Epithelial cell of esophagus (primary cell): ENCODE results near the gene LIN28B.
"Not testable (repeated sequence)": the region's sequence is repeated elsewhere in the genome, so short reads cannot be mapped to it uniquely, and the experiment has no call there.

Experiments used
- DNase-seq: peaks from one replicate; pipeline ENCODE4 v3.0.0; 2010; ENCODE audit warnings: low read depth
- H3K4me3 ChIP-seq: 2 replicates; pipeline ENCODE4 v1.5.1; 2011; ENCODE audit warnings: mild to moderate bottlenecking, low read length, control low read depth
- TF ChIP-seq, protein P1 (sequence below): IDR thresholded peaks from 2 replicates; pipeline ENCODE4 v1.5.1; 2011; ENCODE audit warnings: low read depth, mild to moderate bottlenecking, low read length, control low read depth, inconsistent platforms; ENCODE audit not compliant: insufficient read depth; ENCODE audit errors: missing control alignments

The LIN28B gene

GRCh38 chr6:104983296-104983695, 26.4 kb downstream of the LIN28B start:
- DNase-seq: no peak
- no peak overlapping the region for H3K4me3 ChIP-seq
- TF ChIP-seq, protein P1, sequence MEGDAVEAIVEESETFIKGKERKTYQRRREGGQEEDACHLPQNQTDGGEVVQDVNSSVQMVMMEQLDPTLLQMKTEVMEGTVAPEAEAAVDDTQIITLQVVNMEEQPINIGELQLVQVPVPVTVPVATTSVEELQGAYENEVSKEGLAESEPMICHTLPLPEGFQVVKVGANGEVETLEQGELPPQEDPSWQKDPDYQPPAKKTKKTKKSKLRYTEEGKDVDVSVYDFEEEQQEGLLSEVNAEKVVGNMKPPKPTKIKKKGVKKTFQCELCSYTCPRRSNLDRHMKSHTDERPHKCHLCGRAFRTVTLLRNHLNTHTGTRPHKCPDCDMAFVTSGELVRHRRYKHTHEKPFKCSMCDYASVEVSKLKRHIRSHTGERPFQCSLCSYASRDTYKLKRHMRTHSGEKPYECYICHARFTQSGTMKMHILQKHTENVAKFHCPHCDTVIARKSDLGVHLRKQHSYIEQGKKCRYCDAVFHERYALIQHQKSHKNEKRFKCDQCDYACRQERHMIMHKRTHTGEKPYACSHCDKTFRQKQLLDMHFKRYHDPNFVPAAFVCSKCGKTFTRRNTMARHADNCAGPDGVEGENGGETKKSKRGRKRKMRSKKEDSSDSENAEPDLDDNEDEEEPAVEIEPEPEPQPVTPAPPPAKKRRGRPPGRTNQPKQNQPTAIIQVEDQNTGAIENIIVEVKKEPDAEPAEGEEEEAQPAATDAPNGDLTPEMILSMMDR: no peak

DNA sequence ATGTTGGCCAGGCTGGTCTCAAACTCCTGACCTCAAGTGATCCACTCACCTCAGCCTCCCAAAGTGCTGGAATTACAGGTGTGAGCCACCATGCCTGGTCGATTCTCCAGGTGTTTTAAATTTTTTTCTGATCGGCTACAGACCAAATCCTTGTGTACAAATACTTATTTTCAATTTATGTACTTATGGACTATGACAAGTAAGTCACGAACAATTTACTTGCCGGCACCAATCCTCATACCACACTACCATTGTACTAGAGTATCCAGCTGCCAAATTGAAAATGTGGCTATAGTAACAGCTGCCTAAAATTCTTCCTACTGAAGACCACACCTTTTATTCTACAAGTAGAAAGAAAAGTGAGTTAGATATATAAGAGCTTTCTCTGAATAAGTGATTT, 26.9 kb downstream of the LIN28B start:
- DNase-seq: no peak
- no peak overlapping the region for H3K4me3 ChIP-seq
- TF ChIP-seq, protein P1: no peak

DNA sequence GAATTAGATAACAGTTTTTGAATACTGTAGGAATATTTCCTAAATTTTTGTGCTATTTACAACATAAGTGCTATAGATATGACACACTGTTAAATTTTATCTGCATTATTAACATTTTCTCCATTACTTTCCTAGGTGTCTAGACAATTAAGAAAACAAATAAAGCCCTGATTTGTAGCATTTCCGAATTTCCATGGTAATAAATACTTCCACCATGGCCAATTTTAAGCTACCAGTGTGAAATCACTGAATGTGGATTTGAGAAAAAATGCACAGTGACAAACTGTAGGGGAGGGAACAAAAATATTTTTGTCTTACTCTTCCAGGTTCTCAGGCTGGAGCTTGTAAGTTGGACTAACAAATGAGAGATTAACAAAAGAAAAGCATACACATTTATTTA, 27.9 kb downstream of the LIN28B start:
- H3K4me3 ChIP-seq: no peak overlapping the region
- TF ChIP-seq, protein P1: no peak
- no peak for DNase-seq

DNA sequence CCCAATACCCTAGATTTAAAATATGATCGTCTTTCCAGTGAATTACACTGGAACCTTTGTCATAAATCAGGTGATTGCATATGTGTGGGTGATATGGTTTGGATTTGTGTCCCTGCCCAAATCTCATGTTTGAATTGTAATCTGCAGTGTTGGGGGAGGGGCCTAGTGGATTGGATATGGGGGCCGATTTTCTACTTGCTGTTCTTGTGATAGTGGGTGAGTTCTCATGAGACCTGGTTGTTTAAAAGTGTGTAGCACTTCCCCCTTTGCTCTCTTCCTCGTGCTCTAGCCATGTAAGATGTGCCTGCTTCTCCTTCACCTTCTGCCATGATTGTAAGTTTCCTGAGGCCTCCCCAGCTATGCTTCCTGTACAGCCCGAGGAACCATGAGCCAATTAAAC, 29.0 kb downstream of the LIN28B start:
- not testable (repeated sequence) for DNase-seq, H3K4me3 ChIP-seq

DNA sequence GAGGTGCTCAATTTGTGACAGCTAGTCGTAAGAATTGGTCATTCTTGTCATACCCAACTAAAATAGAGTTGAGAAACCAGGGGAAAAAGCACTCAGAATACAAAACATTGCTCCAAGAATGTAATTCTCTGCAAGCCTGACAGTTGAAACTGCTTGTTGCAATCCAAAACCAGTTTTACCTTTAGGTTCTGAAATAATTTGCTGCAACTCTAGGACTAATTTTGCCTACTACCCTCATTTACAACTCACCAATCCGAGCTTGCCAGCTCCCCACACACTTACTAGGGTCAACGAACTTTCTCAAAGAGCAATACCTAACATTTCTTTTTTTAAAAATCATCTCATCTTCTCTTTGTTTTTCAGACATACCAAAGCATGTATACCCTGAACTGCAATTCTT, 29.7 kb downstream of the LIN28B start:
- no peak overlapping the region for H3K4me3 ChIP-seq
- DNase-seq: no peak
- TF ChIP-seq, protein P1: no peak

GRCh38 chr6:104987218-104987617, 30.3 kb downstream of the LIN28B start:
- no peak overlapping the region for H3K4me3 ChIP-seq
- TF ChIP-seq, protein P1: no peak
- no peak for DNase-seq

GRCh38 chr6:104990085-104990484, 33.2 kb downstream of the LIN28B start:
- TF ChIP-seq, protein P1: no peak
- DNase-seq: no peak

GRCh38 chr6:104991062-104991461, 34.2 kb downstream of the LIN28B start:
- H3K4me3 ChIP-seq, DNase-seq: not testable (repeated sequence)

More at GRCh38 chr6:104990085-104990484, 33.2 kb downstream of the LIN28B start:
- no peak overlapping the region for H3K4me3 ChIP-seq

GRCh38 chr6:104993576-104993975, 36.7 kb downstream of the LIN28B start:
- not testable (repeated sequence) for H3K4me3 ChIP-seq, DNase-seq
